Pancreas (tissue), 10 donors: ENCODE data around the gene TXLNB. TPM values are rescaled to one million over a fixed set of nuclear protein-coding genes. Genes with fewer than 3 reads are reported as not detected.
A peak's percentile ranks its signal among the peaks of the same experiment; 100 is the strongest.

Experiments used
- ATAC-seq, 4 donors: fragments of 200-7000 bp; cut with Tn5 transposase; one replicate each; pipeline versions ENCODE4 v1.8.0 to v1.9.1; 2020; ENCODE audit warnings: mild to moderate bottlenecking in 4 of 4, moderate library complexity in 4 of 4
- DNase-seq, 6 donors: peaks; one replicate each; pipeline ENCODE4 v3.0.0-alpha.2; 2020
- FAIRE-seq: peaks from 2 replicates; lab custom pipeline; 2012; peaks lifted over from hg19 to GRCh38; lab: Jason Lieb, UNC
- H3K27ac ChIP-seq, 4 donors: fragments of 200-600 bp; sonication (generic); 1 replicate in 3 of 4; 2 replicates in 1 of 4; pipeline versions ENCODE4 v1.5.0 to v1.8.0; 2020
- H3K27me3 ChIP-seq, 4 donors: fragments of 200-600 bp; one replicate each; pipeline ENCODE4 v1.8.0; 2021
- H3K36me3 ChIP-seq, 3 donors: fragments of 200-600 bp; sonication (generic) in 1 of 3; one replicate each; pipeline versions ENCODE4 v1.5.0 to v1.8.0; 2020 to 2021
- H3K4me1 ChIP-seq, 3 donors: fragments of 200-600 bp; one replicate each; pipeline ENCODE4 v1.8.0; 2021
- H3K4me3 ChIP-seq, 4 donors: fragments of 200-600 bp; sonication (generic) in 2 of 4; one replicate each; pipeline versions ENCODE4 v1.5.0 to v1.8.0; 2020 to 2021
- H3K9me3 ChIP-seq, 4 donors: fragments of 200-600 bp; one replicate each; pipeline ENCODE4 v1.8.0; 2021
- CTCF ChIP-seq, 4 donors: fragments of 200-600 bp; sonication (generic) in 3 of 4; IDR thresholded peaks; one replicate each; pipeline versions ENCODE4 v1.5.0 to v1.8.0; 2021; ENCODE audit warnings: antibody characterized with exemption in 4 of 4
- WGBS, 2 donors: extraction: QIAGEN DNeasy Blood & Tissue Kit; methylation state at CpG; one replicate each; pipeline ENCODE4 v1.1.7; 2013; 5-methylcytosine and 5-hydroxymethylcytosine counted together
- intact Hi-C, 3 donors: fragments of 100-400 bp; cut with DNase I; formaldehyde crosslinking; loops; one replicate each; pipeline versions ENCODE4 v1.11.1 to v1.14.2; 2022
- polyA plus RNA-seq, 2 donors: library from polyadenylated mRNA; stranded (reverse); fragments of 200-250 nt; gene quantifications; one replicate each; pipeline ENCODE4 v1.2.3, GENCODE V29; 2013
- total RNA-seq, 6 donors: library from RNA; stranded (reverse); fragmentation: NEBNext Ultra II Directional in 4 of 6; extraction: Animal tissue kit (Norgen Biotek cat#: 25700) in 4 of 6; gene quantifications; one replicate each; pipeline versions ENCODE4 v1.2.1 to v1.2.4, GENCODE V29; 2021 to 2023
- donor health status: healthy with polysubstance abuse.
- donor health status: DM: no; HTN: no; CAD: no; lungs with moderate emphysema.
- donor health status: DM: no; HTN: no; CAD: no.
- donor health status: control.
- donor health status: control.
- donor health status: Bipolar disorder and iron deficiency.
- donor health status: DM: yes; HTN: yes; CAD: no.
- donor health status: DM: no; HTN: no; CAD: no.
- donor health status: DM: no; HTN: no; CAD: no.
- donor health status: DM: yes; HTN: yes; CAD: no.

TXLNB gene
- total and polyA plus RNA-seq, 8 donors: 0.03 to 0.47 (median 0.08) TPM; not detected in 1

- WGBS, 2 donors: 9 to 11% methylated on average over 1 of the region's 1 CpG
- Histone ChIP-seq H3K36me3 (no peaks in the 10 kb centered on the region), H3K27ac (peak overlapping the region in 1 of 4 donors; percentile 27), H3K4me3 (no peak overlapping the region), H3K27me3 (no peaks in the 10 kb centered on the region), H3K4me1 (no peaks in the 10 kb centered on the region), H3K9me3 (no peaks in the 10 kb centered on the region)
- no peak for FAIRE-seq
- no peak for ATAC-seq
- intact Hi-C loops: no loop called here
- no peak for TF ChIP-seq CTCF (IDR thresholded peaks at IDR 0.05)
- no peak for DNase-seq
These were observed 32.4 kb upstream of the TXLNB start for GRCh38 chr6:139324301-139324555.

- Histone ChIP-seq H3K27ac (peak overlapping the region in 2 of 4 donors; percentile 27 to 34), H3K4me3 (no peak overlapping the region), H3K4me1 (no peaks in the 10 kb centered on the region), H3K27me3 (no peaks in the 10 kb centered on the region), H3K9me3 (no peaks in the 10 kb centered on the region), H3K36me3 (no peaks in the 10 kb centered on the region)
- intact Hi-C loops: no loop called here
- WGBS, 2 donors: 59 to 62% methylated on average over 18 to 21 of the region's 21 CpGs
- FAIRE-seq (no peak), ATAC-seq (peak in 3 of 4 donors; percentile 53 to 81 (median 74)), DNase-seq (peak in 3 of 6 donors; percentile 14 to 66 (median 19))
- no peak for TF ChIP-seq CTCF (IDR thresholded peaks at IDR 0.05)
These were observed 31.9 kb upstream of the TXLNB start for GRCh38 chr6:139323511-139324300.

DNA sequence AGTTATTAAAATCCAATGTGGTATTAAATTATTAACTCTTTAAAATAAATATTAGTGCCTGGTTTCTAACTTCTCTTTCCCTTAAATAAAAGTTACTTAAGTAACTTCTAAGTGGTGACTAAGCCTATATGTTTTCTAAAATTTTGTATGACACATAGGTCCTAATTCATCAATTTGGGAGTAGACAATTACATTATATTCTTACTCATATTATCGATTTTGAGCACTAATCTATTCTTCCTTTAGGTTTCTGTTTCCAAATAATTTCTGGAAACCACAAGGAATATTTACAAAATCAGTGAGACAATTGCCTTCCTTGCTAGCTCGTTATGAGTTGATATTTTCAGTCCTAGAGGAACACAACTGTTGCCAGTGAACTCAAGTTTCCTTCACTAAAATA, 28.3 kb upstream of the TXLNB start:
- no peak for TF ChIP-seq CTCF (IDR thresholded peaks at IDR 0.05)
- intact Hi-C loops: no loop called here
- DNase-seq: no peak
- no peaks in the 10 kb centered on the region for H3K36me3 ChIP-seq
- H3K4me1 ChIP-seq: no peaks in the 10 kb centered on the region
- no peaks in the 10 kb centered on the region for H3K27me3 ChIP-seq
- no peaks in the 10 kb centered on the region for H3K9me3 ChIP-seq
- FAIRE-seq: no peak
- H3K4me3 ChIP-seq: no peak overlapping the region
- whole genome bisulfite sequencing, 2 donors: 43 to 44% methylated on average over 2 of the region's 2 CpGs
- no peak for ATAC-seq
- no peak overlapping the region for H3K27ac ChIP-seq

GRCh38 chr6:139316622-139317317, 25.0 kb upstream of the TXLNB start:
- Histone ChIP-seq H3K36me3 (no peaks in the 10 kb centered on the region), H3K27ac (no peak overlapping the region), H3K4me3 (no peak overlapping the region), H3K9me3 (no peaks in the 10 kb centered on the region), H3K27me3 (no peaks in the 10 kb centered on the region), H3K4me1 (no peaks in the 10 kb centered on the region)
- intact Hi-C loops: no loop called here
- no peak for TF ChIP-seq CTCF (IDR thresholded peaks at IDR 0.05)
- ATAC-seq (no peak), FAIRE-seq (no peak), DNase-seq (no peak)
- 77 to 79% methylated on average over 2 of the region's 2 CpGs for WGBS, 2 donors
